Peyer's patch (tissue), 4 donors: Measurements from ENCODE around the gene CMTM8. TPM values are rescaled to one million over a fixed set of nuclear protein-coding genes. Genes with fewer than 3 reads are reported as not detected.

Experiments used
- DNase-seq, 3 donors: peaks; one replicate each; pipeline ENCODE4 v3.0.0-alpha.2; 2017 to 2019
- H3K27ac ChIP-seq, 4 donors: fragments of 200-600 bp; sonication (generic); one replicate each; pipeline ENCODE4 v1.5.1; 2016 to 2019
- H3K27me3 ChIP-seq, 2 donors: fragments of 200-600 bp; sonication (generic); one replicate each; pipeline ENCODE4 v1.5.1; 2019
- H3K36me3 ChIP-seq, 3 donors: fragments of 200-600 bp; sonication (generic); one replicate each; pipeline ENCODE4 v1.5.1; 2016 to 2019
- H3K4me1 ChIP-seq, 4 donors: fragments of 200-600 bp; sonication (generic); one replicate each; pipeline ENCODE4 v1.5.1; 2016 to 2019
- H3K4me3 ChIP-seq, 4 donors: fragments of 200-600 bp; sonication (generic); 1 replicate in 3 of 4; 2 replicates in 1 of 4; pipeline ENCODE4 v1.5.1; 2016 to 2019; ENCODE audit warnings: mild to moderate bottlenecking in 1 of 4
- H3K9me3 ChIP-seq, 4 donors: fragments of 200-600 bp; sonication (generic); one replicate each; pipeline ENCODE4 v1.5.1; 2016 to 2019; ENCODE audit warnings: mild to moderate bottlenecking in 1 of 4
- CTCF ChIP-seq, 6 experiments: fragments of 450-650 bp in 4 of 6; fragments of 200-600 bp in 2 of 6; sonication (generic) in 1 of 6; IDR thresholded peaks; one replicate each; pipeline ENCODE4 v1.5.1; 2017 to 2019; ENCODE audit warnings: antibody characterized with exemption in 6 of 6, mild to moderate bottlenecking in 3 of 6, moderate library complexity in 1 of 6
- POLR2A ChIP-seq, 2 donors: fragments of 450-650 bp; IDR thresholded peaks; one replicate each; pipeline ENCODE4 v1.5.1; 2017; ENCODE audit warnings: antibody characterized with exemption in 2 of 2, mild to moderate bottlenecking in 2 of 2, moderate library complexity in 2 of 2
- total RNA-seq, 4 donors: library from RNA; depleted of rRNA; stranded (reverse); fragments of >200 nt; gene quantifications; one replicate each; pipeline ENCODE4 v1.1.0, GENCODE V29; 2016

The CMTM8 gene
- total RNA-seq, 4 donors from 2014 or later: 7.1 to 16.5 (median 13.1) TPM; not detected in 1

GRCh38 chr3:32256206-32256605, 17.7 kb downstream of the CMTM8 start:
- TF ChIP-seq CTCF (IDR thresholded peaks at IDR 0.05): no peak
- TF ChIP-seq POLR2A (IDR thresholded peaks at IDR 0.05): no peak
- Histone ChIP-seq H3K36me3 (no peaks in the 10 kb centered on the region), H3K27ac (no peak overlapping the region), H3K9me3 (peaks cover 0 to 3% (median 0%) of the 10 kb centered on the region in 4 donors), H3K4me1 (no peaks in the 10 kb centered on the region), H3K4me3 (no peak overlapping the region), H3K27me3 (no peaks in the 10 kb centered on the region)
- no peak for DNase-seq

- Histone ChIP-seq H3K27me3 (no peaks in the 10 kb centered on the region), H3K36me3 (no peaks in the 10 kb centered on the region), H3K4me3 (no peak overlapping the region), H3K9me3 (peaks cover 0 to 3% (median 0%) of the 10 kb centered on the region in 4 donors), H3K4me1 (no peaks in the 10 kb centered on the region), H3K27ac (no peak overlapping the region)
- TF ChIP-seq POLR2A (IDR thresholded peaks at IDR 0.05) (no peak), CTCF (IDR thresholded peaks at IDR 0.05) (no peak)
- no peak for DNase-seq
Measured at GRCh38 chr3:32257042-32257441, 18.6 kb downstream of the CMTM8 start.

DNA sequence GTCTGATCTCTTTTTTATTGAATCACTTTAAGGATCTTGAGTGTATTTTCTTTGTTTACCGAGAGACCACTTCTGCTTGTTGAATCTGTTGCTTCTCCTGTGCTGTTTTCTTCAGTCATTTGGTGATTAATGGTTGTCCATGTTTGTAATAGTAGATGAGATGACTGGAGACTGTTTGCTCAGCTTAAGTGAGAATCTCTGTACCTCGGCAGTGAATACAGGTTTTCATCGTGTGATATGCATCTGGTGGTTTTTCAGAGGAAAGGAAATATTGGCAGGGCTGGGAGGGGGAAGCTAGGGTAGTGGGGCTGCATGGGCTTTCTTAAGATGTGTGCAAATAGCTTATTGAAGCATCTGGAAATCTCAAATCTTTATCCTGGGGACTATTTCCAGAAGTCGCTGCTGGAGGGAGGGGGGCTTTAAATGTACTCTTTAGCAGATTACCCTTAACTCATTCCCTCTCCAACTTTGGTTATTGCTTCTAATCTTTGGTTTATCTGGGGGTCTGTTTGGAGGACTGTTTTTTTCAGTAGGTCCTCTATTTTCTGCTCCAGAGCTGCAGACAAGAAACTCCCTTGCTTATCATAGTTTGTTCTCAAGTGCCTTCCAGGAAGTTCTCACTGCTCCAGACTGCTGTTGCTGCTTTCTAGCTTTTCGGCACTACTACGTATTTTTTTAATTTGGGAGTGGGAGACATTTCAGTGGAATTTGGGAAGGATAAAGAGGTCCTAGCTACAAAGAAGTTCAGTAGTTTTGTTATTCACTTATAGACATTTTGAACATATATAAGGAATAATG, 19.4 kb downstream of the CMTM8 start:
- Histone ChIP-seq H3K9me3 (peaks cover 0 to 3% (median 0%) of the 10 kb centered on the region in 4 donors), H3K27me3 (no peaks in the 10 kb centered on the region), H3K4me3 (no peak overlapping the region), H3K27ac (no peak overlapping the region), H3K4me1 (no peaks in the 10 kb centered on the region), H3K36me3 (no peaks in the 10 kb centered on the region)
- TF ChIP-seq POLR2A (IDR thresholded peaks at IDR 0.05): no peak
- no peak for TF ChIP-seq CTCF (IDR thresholded peaks at IDR 0.05)
- no peak for DNase-seq

- Histone ChIP-seq H3K27me3 (no peaks in the 10 kb centered on the region), H3K36me3 (no peaks in the 10 kb centered on the region), H3K27ac (no peak overlapping the region), H3K4me1 (no peaks in the 10 kb centered on the region), H3K9me3 (peaks cover 0 to 3% (median 0%) of the 10 kb centered on the region in 4 donors), H3K4me3 (no peak overlapping the region)
- TF ChIP-seq POLR2A (IDR thresholded peaks at IDR 0.05): no peak
- TF ChIP-seq CTCF (IDR thresholded peaks at IDR 0.05): no peak
- DNase-seq: no peak
Measured at GRCh38 chr3:32258869-32259268, 20.4 kb downstream of the CMTM8 start.

- Histone ChIP-seq H3K4me3 (no peak overlapping the region), H3K9me3 (no peaks in the 10 kb centered on the region), H3K36me3 (no peaks in the 10 kb centered on the region), H3K4me1 (no peaks in the 10 kb centered on the region), H3K27ac (no peak overlapping the region), H3K27me3 (no peaks in the 10 kb centered on the region)
- DNase-seq: no peak
- TF ChIP-seq POLR2A (IDR thresholded peaks at IDR 0.05): no peak
- no peak for TF ChIP-seq CTCF (IDR thresholded peaks at IDR 0.05)
Measured at GRCh38 chr3:32261545-32261944, 23.1 kb downstream of the CMTM8 start.
